ENCODE results near the gene COPG2.

DNA sequence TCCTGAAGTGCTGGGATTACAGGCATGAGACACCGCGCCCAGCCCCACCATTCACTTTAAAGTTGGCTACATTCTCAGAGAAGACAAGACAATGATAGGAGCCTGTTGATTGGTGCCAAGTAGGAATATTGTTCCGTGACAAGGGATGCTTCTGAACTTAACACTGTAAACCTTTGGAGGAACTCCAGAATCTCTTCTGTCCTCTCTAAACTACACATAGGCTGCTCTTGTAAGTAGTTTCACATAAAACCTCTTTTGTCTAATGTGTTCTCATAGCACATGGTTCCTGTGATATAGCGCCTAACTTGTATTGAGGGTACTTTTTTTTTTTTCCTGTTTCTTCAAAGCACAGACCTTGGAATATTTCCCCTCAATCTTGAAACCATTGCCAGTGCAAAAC lies 3.6 kb upstream of the COPG2 start:
- TF ChIP-seq, protein P1, sequence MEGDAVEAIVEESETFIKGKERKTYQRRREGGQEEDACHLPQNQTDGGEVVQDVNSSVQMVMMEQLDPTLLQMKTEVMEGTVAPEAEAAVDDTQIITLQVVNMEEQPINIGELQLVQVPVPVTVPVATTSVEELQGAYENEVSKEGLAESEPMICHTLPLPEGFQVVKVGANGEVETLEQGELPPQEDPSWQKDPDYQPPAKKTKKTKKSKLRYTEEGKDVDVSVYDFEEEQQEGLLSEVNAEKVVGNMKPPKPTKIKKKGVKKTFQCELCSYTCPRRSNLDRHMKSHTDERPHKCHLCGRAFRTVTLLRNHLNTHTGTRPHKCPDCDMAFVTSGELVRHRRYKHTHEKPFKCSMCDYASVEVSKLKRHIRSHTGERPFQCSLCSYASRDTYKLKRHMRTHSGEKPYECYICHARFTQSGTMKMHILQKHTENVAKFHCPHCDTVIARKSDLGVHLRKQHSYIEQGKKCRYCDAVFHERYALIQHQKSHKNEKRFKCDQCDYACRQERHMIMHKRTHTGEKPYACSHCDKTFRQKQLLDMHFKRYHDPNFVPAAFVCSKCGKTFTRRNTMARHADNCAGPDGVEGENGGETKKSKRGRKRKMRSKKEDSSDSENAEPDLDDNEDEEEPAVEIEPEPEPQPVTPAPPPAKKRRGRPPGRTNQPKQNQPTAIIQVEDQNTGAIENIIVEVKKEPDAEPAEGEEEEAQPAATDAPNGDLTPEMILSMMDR (conservative IDR thresholded peaks at IDR 0.05; ENCODE audit: low read length): no peak
- no peak for TF ChIP-seq EZH2phosphoT487 (IDR thresholded peaks at IDR 0.05; ENCODE audit: borderline replicate concordance, low read depth, low read length)

Measured in OCI-LY7 (cell line).